Measurements from ENCODE around the gene CYP39A1. TPM values are rescaled to one million over a fixed set of nuclear protein-coding genes. Genes with fewer than 3 reads are reported as not detected.
A peak's percentile ranks its signal among the peaks of the same experiment; 100 is the strongest.

CYP39A1 gene
- total and polyA plus RNA-seq, 2 experiments from 2014 or later, result 3.4 to 4.3 TPM

- H3K4me3 ChIP-seq, result no peak overlapping the region
- H3K4me1 ChIP-seq (ENCODE audit: low read depth), result no peaks in the 10 kb centered on the region
- no peaks in the 10 kb centered on the region for H3K27me3 ChIP-seq
- H3K9me3 ChIP-seq (ENCODE audit: low read depth), result no peaks in the 10 kb centered on the region
- H3K27ac ChIP-seq, result no peak overlapping the region
- TF ChIP-seq CTCF (IDR thresholded peaks at IDR 0.05; ENCODE audit: low read depth, low read length), result no peak
- no peak for DNase-seq (ENCODE audit: low read depth in 1 of 2, low spot score in 1 of 2)
- no peaks in the 10 kb centered on the region for H3K36me3 ChIP-seq
These were observed 36.3 kb upstream of the CYP39A1 start for GRCh38 chr6:46688966-46689335.

GRCh38 chr6:46688117-46688965, 35.7 kb upstream of the CYP39A1 start:
- H3K4me1 ChIP-seq (ENCODE audit: low read depth), result no peaks in the 10 kb centered on the region
- H3K27me3 ChIP-seq, result no peaks in the 10 kb centered on the region
- no peak for DNase-seq (ENCODE audit: low read depth in 1 of 2, low spot score in 1 of 2)
- no peaks in the 10 kb centered on the region for H3K36me3 ChIP-seq
- no peak overlapping the region for H3K27ac ChIP-seq
- no peak overlapping the region for H3K4me3 ChIP-seq
- no peak for TF ChIP-seq CTCF (IDR thresholded peaks at IDR 0.05; ENCODE audit: low read depth, low read length)
- no peaks in the 10 kb centered on the region for H3K9me3 ChIP-seq (ENCODE audit: low read depth)

GRCh38 chr6:46687619-46688097, 35.0 kb upstream of the CYP39A1 start, which contains the start of gene TDRD6:
TDRD6 (plus strand) TSS chr6:46687885; CDS start chr6:46688129, 244 bp downstream.
- Histone ChIP-seq H3K36me3 (no peaks in the 10 kb centered on the region), H3K4me1 (ENCODE audit: low read depth) (no peaks in the 10 kb centered on the region), H3K9me3 (ENCODE audit: low read depth) (no peaks in the 10 kb centered on the region), H3K27ac (no peak within 1 kb of the TSS), H3K27me3 (no peaks in the 10 kb centered on the region), H3K4me3 (no peak within 1 kb of the TSS)
- no peak for DNase-seq (ENCODE audit: low read depth in 1 of 2, low spot score in 1 of 2)
- TF ChIP-seq CTCF (IDR thresholded peaks at IDR 0.05; ENCODE audit: low read depth, low read length), result no peak

GRCh38 chr6:46684771-46685170, 32.2 kb upstream of the CYP39A1 start:
- H3K27me3 ChIP-seq, result no peaks in the 10 kb centered on the region
- no peak for TF ChIP-seq CTCF (IDR thresholded peaks at IDR 0.05; ENCODE audit: low read depth, low read length)
- no peaks in the 10 kb centered on the region for H3K36me3 ChIP-seq
- H3K4me1 ChIP-seq (ENCODE audit: low read depth), result no peaks in the 10 kb centered on the region
- no peak overlapping the region for H3K27ac ChIP-seq
- no peak overlapping the region for H3K4me3 ChIP-seq
- peak in 1 of 2 donors; percentile 68 for DNase-seq (ENCODE audit: low read depth in 1 of 2, low spot score in 1 of 2)
- no peaks in the 10 kb centered on the region for H3K9me3 ChIP-seq (ENCODE audit: low read depth)

- peak in 1 of 2 donors; percentile 50 for DNase-seq (ENCODE audit: low read depth in 1 of 2, low spot score in 1 of 2)
- Histone ChIP-seq H3K4me1 (ENCODE audit: low read depth) (peaks cover 7% of the 10 kb centered on the region), H3K27ac (no peak overlapping the region)
These were observed 24.7 kb upstream of the CYP39A1 start for GRCh38 chr6:46677314-46677654.

More at GRCh38 chr6:46677314-46677654, 24.7 kb upstream of the CYP39A1 start:
- H3K27me3 ChIP-seq, result no peaks in the 10 kb centered on the region
- no peaks in the 10 kb centered on the region for H3K36me3 ChIP-seq
- H3K9me3 ChIP-seq (ENCODE audit: low read depth), result no peaks in the 10 kb centered on the region
- no peak for TF ChIP-seq CTCF (IDR thresholded peaks at IDR 0.05; ENCODE audit: low read depth, low read length)
- H3K4me3 ChIP-seq, result no peak overlapping the region

All from cardiac muscle cell (in vitro differentiated cells and primary cell).